Measurements from ENCODE around the gene PLPP6.

Gene PLPP6

DNA sequence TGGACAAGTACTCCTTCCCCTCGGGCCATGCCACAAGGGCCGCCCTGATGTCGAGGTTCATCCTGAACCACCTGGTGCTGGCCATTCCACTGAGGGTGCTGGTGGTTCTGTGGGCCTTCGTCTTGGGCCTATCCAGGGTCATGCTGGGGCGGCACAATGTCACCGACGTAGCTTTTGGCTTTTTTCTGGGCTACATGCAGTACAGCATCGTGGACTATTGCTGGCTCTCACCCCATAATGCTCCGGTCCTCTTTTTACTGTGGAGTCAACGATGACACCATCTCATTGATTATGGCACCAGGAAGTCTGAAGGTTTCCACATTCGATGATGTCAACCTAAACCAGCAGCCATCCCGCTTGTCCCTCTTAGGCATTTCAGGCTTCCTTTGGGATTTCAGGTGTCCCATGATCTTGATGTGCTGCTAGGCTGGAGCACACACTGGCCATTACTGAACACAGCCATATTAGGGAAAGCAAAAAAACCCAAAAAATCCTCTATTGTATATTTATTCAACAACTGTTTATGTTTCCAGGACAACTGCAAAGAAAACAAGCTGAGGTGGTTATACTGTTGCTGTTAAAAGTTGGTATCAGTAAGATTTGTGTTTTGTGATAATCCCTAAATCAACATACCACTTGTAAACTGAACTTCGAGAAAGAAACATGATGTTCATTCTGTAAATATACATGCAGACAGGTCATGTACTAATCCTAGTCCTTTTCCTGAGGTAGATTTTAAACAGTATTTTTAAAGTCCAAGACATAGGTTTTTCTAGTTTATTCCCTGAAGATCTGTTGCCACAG lies 1.1 kb downstream of the PLPP6 start:
- no peak for DNase-seq

DNA sequence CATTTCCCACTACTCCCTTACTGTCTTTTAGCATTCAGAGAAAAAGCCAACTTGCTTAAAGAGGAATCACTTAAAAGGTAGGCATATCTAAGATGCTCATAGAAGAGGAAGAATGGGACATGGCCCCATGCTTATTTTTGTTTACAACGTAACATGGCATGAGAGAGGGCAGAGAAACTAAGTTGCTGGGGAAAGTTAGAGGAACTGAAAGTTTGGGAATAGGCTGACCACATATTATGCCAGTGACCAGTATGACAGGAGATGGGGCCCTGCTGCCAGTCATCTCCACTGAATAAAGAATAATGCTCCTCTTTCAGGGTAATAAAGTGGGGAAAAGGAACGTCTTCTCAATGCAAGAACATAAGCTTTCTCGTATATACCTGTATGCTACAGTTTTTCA lies 1.9 kb downstream of the PLPP6 start:
- DNase-seq: no peak

DNA sequence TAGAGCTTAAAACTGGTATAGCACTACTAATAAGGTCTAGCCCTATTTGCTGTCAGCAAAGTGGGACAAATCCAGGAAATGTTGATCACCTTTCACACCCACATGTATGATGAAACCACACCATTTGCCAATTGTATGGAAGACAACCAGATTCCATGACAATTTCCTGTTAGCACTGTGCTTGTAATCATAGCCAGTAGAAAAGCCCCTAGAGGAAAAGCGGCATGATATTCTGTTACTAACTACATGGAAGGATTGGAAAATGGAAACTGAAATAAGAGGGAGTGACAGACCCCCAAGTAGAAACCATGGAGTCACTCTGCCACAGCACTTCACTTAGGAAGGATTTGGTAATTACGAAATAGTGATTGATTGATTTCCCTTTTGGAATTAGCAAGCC lies 3.3 kb downstream of the PLPP6 start:
- DNase-seq: no peak

DNA sequence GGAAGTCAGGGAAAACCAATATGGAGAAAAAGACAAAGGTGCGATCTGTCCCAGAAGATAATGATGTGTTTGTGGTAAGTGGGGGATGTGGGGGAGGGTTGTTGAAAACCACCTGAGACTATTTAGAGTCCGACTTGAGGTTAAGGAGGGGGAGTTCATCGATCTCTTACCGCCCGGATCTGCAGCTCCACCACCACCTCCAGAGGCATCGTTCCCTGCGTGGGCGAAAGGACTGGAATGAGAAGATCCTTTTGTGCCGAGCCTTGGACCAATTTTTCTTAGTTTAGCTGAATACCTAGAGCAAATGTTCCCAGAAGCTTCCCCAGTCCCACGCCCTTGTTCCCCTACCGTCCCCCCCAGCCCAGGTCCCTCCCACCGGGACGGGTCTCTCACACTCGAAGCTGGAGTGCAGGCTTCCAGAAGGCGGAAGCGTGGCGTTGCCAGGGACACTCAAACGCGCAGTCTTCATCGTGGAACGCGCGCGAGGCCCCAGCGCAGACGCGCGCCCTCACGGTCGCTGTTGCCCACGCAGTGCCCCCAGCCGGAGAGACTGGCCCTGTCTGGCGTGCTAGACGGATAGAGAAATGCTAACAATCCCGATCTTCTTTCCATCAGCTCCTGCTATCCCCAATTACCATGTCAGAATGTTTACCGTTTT lies 4.1 kb downstream of the PLPP6 start, which contains the start of gene SPATA6L:
TSS of gene SPATA6L (minus strand) at position 439 of the 658 bp plus-strand sequence. CDS start at position 209, 230 bp downstream.
- peak; percentile 23 for DNase-seq

DNA sequence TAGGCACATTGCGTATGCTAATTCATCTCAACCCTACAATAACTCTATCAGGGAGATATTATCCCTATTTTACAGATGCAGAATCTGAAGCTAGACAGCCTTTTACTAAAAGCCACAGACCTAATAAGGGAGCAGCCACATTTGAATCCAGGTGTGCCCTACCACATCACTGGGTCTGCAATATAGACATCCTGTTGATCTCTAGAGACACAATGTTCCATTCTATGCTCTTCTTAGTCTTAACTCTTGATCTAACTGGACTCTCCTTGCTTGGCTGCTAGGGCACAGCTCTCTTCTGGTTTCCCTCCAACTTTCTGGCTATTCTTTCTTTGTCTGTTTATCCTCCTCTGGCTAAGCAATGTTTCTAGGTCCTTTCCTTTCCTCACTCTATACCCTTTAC lies 5.6 kb downstream of the PLPP6 start:
- DNase-seq: no peak

DNA sequence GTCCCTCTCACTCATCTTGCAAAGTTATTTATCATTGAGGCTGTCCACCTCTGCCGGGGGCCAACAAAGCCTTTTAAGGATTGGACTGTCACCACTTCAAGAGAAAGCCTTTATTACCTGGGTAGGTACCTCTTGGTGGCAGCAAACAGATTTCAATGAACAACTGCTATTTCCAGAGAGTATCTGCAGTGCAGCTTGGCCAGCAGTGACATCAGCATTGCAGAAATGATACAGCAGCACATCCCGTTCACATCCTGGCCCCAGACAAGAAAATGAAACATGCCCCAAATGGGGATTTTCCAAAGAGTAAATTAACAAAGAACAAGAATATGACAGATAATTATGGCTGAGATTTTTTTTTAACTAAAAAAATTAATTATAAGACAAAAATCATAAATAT lies 6.5 kb downstream of the PLPP6 start:
- no peak for DNase-seq

DNA sequence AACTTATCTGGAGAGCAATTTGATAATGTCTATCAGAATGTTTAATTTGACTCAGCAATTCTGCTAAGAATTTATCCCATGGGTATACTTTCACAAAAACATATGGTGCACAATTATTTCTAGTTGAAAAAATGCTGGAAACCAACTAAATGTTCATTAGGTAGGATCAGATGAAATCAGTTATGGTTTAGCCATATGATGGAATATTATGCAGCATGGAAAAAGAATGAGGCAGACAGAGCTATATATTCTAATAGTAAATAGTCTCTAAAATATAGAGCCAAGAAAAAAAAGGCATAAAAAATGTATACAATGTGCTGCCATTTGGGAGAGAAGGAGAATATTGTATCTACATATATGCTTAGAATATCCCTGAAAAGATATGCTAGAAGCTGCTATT lies 7.8 kb downstream of the PLPP6 start:
- DNase-seq: no peak

DNA sequence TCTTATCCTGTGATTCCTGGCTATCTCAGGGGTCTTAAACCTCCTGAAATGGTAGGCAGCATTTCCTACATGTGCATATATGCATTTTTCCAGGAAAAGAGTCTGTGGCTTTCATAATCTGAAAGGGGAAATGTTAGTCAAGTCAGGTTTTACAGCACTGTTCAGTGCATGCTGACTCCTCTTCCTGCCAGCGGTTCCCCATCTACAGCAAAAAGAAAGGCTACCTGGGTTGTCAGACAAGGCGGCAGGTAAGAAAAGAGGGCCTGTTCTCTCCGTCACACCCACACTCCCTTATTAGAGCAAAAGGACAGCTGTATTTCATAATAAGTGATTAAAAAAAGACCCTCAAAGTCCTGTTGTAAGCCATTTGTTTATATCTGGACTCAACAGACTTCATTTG lies 8.5 kb downstream of the PLPP6 start:
- DNase-seq: no peak

DNA sequence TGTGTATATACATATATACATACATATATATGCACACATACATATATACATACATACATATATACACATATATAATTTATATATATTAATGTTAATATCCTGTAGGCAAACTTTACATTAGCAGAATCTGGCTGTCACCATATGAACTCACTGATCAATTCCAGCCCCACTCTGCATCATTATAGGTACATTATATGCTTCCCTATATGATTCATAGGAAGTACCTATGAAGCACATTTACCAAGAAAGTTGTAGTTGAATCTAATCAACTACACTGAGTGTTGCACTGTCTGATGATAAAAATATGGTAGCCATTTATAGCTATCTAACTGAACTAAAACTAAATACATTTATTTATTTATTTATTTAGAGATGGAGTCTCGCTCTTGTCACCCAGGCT lies 9.6 kb downstream of the PLPP6 start:
- no peak for DNase-seq

DNA sequence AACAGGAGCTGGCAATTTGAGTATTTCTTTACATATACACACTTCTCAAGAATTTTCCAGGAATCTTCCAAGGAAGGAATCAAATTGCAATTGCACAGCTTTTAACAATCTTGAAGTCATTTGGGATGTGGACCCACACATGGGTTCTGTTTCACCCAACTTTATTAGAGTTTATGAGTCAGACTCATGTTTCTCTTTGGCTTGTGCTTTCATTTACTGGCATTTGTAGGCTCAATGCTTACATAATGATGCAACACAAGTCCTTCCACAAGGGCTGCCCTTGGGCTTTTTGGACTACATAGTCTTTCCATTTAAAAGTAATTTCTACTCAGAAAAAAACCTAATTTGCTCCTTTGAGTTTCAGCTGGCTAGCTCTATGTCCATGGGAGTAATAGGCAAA lies 12.7 kb downstream of the PLPP6 start:
- no peak for DNase-seq

DNA sequence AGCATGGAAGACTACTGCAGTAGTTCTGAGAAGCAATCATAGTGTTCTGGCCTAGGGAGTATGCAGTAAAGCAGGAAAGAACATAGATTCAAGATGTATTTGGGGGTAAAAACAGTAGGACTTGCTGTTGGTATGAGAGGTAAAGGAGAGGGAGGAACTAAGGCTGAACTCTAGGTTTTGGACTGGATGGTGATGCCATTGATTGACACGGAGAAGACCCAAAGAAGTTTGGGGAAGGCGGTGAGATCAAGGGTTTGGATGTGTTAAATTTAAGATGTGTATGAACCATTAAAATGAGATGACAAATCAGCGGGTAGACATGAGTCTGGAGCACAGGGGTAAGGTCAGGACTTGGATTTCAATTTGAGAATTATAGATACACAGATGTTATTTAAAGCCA lies 15.3 kb downstream of the PLPP6 start:
- DNase-seq: no peak

DNA sequence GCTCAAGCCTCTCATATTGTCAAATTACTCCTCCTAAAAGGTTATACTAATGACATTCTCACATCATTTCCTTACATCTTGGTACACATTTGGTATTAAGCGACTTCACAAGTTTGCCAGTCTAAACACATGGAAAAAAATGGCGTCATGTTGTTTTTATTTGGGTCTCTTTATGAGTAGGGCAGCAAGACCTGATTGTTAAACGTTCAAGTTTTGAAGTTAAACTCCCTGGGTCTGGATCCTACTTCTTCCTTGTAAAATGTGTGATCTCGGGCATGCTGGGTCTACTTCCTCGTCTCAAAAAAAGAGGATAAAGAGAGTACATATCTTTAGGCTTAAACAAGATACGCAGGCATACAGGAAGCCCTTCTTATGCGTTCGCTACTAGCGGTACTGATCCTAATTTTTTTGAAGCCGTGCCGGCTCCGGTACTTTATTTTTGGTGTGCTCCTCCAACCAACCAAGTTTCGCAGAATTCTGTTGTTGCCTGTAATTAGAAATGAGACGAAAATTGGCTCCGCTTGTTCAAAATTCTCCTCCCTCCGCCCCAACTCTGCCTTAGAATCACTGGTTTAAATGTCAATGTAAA lies 16.7 kb downstream of the PLPP6 start:
- peak; percentile 46 for DNase-seq

DNA sequence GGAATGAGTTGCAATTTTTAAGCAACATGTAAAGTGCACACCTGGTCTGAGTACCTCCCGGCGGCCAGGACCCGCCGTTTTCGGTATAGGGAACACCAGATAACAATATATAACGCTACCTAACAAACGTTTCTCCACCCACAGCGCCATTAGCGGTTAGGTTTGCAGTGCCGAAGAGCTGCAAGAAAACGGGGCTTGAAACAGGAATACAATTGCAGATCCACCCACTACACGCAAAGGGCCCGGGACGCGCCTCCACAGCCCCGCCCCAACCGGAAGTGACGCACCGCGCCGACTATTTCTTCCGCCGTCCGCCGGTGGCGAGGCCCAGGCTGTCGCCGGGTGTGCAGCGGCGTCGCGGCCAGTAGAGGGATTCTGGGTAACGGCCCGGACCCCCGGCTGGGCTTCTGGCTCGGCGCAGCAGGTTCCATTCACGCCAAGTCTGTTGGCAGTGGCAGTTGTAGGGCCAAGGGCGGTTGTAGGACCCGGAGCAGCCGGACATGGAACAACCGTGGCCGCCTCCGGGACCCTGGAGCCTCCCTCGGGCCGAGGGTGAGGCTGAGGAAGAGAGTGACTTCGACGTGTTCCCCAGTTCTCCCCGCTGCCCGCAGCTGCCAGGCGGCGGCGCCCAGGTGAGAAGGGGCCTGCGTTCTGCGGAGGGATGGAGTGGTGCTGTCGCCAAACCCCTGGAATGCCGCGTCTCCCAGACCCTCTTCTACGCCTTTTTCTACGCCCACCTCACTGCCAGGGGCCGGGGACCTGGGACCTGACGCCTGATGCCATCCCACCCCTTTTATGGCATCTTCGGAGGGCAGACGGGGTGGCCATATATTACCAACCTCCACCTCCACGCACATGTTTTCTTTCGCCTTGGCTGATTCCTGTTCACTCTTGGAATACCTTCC lies 17.4 kb downstream of the PLPP6 start, which contains the start of gene CDC37L1:
TSS of gene CDC37L1 (plus strand) at position 302 of the 905 bp plus-strand sequence. CDS start at position 501, 199 bp downstream.
- peak; percentile 93 for DNase-seq

DNA sequence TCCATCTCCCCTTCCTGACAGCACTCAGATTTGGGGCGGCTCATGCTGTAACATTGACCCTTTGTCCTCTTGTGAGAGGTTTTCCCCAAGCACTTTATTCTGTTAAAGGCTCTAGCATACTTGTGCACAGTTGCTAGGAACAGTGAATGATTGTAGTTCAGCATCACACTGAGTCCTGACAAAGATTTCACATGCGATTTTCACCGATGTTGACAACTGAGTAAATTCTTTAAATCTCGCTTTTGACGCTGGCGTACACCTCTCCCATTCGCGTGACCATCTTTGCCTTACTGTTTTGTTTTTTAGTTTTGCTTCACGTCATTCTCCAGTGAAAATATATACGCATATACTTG lies 18.1 kb downstream of the PLPP6 start:
- DNase-seq: no peak

DNA sequence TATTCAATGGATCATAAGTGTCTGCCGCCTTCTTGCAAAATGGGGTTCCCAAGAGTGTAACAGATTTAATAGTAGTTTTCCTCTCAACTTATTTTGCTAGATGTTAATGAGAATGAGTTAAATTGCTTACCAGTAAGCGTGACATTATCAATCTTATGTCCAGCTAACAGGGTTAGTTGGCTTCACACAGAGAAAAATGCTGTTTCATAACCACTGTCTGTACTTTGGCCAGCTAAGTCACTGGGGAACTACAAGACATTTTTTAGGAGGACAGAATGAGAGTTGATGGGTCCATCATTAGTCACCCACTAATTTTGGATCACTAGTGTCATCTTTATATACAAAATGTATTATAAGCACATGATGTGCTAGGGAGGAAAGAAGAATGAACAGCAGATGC lies 18.7 kb downstream of the PLPP6 start:
- DNase-seq: no peak

DNA sequence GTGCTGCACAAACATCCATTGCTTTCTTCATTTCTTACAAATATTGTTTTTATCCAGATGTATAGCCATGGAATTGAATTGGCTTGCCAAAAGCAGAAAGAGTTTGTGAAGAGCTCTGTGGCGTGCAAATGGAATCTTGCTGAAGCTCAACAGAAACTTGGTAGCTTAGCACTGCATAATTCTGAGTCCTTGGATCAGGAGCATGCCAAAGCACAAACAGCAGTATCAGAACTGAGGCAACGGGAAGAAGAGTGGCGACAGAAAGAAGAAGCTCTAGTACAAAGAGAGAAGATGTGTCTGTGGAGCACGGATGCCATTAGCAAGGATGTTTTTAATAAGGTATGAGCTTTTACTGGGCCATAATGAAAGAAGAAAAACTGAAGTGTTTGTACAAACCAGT lies 22.7 kb downstream of the PLPP6 start:
- DNase-seq: no peak

DNA sequence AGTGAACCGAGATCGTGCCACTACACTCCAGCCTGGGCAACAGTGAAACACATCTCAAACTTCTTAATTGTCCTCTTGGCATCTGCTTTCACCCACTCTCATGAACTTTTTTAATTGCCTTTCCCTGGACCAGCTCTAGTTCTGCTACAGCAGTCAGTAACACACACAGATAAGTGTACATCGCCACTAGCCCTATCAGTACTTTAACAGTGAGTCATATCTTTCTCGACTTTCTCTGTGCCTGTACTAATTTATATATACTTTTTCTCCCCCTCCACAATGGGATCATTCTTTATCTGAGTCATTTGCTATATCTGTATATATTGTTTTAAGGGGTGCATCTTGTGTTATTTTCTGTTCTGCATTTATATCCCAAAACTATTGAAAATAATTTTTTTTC lies 24.0 kb downstream of the PLPP6 start:
- DNase-seq: no peak

DNA sequence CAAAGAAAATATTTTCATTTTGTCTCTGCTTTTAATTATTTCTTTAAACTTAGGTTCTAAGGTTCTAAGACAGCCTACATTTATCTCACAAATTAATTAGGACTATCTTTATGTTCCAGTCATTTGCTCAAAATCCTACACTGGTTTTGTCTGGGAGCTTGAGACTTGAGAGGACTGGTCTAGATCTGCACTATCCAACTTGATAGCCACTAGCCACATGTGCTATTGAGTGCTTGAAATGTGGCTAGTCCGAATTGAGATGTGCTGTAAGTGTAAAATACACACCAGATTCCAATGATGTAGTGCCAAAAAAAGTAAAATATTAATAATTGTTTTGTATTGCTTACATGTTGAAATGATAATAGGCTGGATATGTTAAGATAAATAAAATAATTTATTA lies 24.5 kb downstream of the PLPP6 start:
- DNase-seq: no peak

DNA sequence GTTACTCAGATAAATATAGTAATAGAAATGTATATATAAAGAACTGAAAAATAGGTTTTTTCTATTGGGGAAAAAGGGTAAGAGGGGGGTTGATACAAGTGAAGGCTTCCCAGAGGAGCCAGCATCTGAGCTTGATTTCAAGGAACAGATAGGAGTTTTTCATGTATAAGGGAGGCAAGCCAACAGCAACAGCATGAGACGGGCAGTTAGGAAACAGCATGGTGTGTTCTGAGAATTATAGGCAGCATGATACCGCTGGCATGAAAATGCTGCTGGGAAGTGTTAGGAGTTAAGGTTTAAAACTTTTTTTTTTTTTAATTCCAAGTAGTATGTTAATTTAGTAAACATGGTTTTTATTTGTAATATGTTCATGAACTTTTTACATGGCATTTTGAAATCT lies 26.9 kb downstream of the PLPP6 start:
- DNase-seq: no peak

DNA sequence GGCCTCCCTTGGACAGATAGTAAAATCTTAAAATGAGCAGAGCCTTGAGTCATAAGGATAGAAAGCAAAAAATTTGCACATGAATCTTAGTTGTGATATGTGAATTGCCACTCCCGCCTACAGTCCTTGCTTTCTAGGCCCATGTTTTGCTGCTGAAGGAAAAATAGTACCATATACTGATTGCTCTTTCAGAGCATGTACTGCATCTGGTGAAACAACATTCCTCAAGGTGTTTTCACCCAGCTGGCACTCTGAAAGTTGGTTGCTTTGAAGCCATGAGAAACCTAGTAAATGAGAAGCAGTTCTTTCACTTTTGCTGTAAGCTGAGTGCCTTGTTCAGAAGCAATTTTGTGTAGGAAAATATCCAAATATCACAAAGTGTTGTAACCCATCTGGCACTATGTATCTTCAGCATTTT lies 27.6 kb downstream of the PLPP6 start:
- DNase-seq: no peak

DNA sequence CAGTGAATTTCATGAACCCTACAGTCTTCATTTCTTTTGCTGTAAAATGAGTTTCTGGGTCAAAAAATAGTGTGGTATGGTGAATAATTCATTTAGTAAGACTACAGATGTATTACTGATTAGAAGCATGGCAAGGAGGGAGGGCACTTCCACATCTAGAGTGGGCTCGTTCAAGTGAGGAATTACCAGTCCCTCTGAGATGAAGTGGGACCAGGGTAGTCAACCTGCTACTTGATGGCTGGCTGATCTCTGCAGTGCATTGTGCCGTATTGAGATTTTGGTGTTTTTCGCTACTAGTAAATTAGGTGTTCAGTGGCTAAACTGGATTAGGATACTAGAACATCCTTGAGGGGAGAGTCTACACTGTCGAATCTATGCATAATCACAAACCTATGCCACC lies 28.1 kb downstream of the PLPP6 start:
- DNase-seq: no peak

DNA sequence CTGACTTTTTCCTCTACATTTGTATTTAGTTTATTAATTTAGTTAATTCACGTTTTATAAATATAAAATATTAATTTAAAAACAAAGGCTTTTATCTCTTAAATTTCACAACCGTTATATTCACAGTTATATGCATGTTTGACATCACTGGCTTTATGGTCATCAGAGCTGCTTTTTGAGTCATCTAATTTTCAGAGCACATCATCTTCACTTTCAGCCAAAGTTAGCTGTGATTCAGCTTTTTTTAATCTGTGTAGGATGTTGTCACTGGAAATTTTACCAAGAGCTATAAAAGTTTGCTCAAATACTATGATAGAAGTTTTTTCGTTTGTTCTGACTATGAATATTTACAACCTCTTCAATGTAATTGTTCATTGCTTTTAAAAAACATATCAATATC lies 29.7 kb downstream of the PLPP6 start:
- DNase-seq: no peak

DNA sequence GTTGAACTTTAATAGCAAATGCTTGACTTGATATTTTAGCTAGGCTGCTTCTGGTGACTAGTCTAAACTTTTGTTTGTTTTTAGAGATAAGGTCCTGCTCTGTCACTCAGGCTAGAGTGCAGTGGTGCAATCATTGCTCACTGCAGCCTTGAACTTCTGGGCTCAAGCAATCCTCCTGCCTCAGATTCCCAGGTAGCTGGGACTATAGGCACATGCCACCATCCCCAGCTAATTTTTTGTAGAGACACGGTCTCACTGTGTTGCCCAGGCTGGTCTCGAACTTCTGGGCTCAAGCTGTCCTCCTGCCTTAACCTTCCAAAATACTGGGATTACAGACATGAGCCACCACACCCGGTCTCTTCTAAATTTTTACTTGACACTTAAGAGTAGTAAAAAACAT lies 38.0 kb downstream of the PLPP6 start:
- no peak for DNase-seq
